Erythroblast (primary cell): ENCODE data around the gene FSTL4.

Experiments
- GATA1 ChIP-seq: IDR thresholded peaks from 2 replicates; pipeline ENCODE4 v1.6.1; 2011; ENCODE audit warnings: low read depth, mild to moderate bottlenecking, control low read depth, low read length, moderate library complexity
- POLR2A ChIP-seq: IDR thresholded peaks from 2 replicates; pipeline ENCODE4 v1.6.1; 2011; ENCODE audit warnings: mild to moderate bottlenecking, low read length

GRCh38 chr5:133365738-133366137 lies 246.6 kb downstream of the FSTL4 start:
- TF ChIP-seq POLR2A = no peak
- TF ChIP-seq GATA1 = no peak
